Peyer's patch (tissue), 4 donors: ENCODE data around the gene LHCGR.

Source experiments
- CTCF ChIP-seq, 6 experiments: fragments of 450-650 bp in 4 of 6; fragments of 200-600 bp in 2 of 6; sonication (generic) in 1 of 6; IDR thresholded peaks; one replicate each; pipeline ENCODE4 v1.5.1; 2017 to 2019; ENCODE audit warnings: antibody characterized with exemption in 6 of 6, mild to moderate bottlenecking in 3 of 6, moderate library complexity in 1 of 6
- POLR2A ChIP-seq, 2 donors: fragments of 450-650 bp; IDR thresholded peaks; one replicate each; pipeline ENCODE4 v1.5.1; 2017; ENCODE audit warnings: antibody characterized with exemption in 2 of 2, mild to moderate bottlenecking in 2 of 2, moderate library complexity in 2 of 2

- TF ChIP-seq CTCF (IDR thresholded peaks at IDR 0.05) (no peak), POLR2A (IDR thresholded peaks at IDR 0.05) (no peak)
Measured at GRCh38 chr2:48709096-48710034, 46.2 kb downstream of the LHCGR start.
